Measurements from ENCODE around the gene TBX3.

DNA sequence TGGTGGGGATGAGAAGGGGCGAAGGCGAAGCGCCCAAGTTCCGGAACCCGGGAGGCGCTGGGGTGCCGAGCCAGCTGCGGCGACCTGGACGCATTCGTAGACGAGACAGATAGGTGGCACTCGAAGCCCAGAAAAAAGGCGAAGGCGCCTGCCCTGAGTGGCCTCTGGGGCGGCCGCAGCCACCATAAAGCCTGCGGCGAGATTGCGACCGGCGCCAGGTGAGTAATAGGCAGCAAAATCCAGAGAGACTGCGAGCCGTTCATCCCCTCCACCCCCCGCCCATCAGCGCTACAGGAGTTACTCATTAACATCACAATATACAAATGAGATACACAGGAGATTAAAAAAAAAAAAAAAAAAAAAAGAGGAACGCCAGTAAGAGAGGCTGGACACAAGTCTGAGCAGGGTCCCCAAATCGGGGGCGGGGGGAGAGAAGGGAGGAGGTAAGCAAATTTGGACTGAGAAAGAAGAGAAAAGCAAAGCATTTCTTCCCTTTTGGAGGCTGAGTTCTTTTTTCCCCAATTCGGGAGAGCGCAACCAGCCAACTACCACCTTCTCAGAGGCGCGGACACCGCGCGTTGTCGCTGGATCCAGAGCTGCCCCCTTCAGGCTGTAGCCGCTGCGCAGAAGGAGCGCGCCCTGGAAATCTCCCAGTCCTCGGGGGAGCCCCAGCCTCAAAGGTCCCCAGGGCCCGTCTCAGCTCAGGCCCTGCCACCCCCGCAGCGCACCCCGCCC, 15.7 kb downstream of the TBX3 start:
- TF ChIP-seq, protein P1, sequence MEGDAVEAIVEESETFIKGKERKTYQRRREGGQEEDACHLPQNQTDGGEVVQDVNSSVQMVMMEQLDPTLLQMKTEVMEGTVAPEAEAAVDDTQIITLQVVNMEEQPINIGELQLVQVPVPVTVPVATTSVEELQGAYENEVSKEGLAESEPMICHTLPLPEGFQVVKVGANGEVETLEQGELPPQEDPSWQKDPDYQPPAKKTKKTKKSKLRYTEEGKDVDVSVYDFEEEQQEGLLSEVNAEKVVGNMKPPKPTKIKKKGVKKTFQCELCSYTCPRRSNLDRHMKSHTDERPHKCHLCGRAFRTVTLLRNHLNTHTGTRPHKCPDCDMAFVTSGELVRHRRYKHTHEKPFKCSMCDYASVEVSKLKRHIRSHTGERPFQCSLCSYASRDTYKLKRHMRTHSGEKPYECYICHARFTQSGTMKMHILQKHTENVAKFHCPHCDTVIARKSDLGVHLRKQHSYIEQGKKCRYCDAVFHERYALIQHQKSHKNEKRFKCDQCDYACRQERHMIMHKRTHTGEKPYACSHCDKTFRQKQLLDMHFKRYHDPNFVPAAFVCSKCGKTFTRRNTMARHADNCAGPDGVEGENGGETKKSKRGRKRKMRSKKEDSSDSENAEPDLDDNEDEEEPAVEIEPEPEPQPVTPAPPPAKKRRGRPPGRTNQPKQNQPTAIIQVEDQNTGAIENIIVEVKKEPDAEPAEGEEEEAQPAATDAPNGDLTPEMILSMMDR (IDR thresholded peaks at IDR 0.05; ENCODE audit: insufficient read depth, low read depth, low read length) = peak; percentile 18
- TF ChIP-seq EZH2 (IDR thresholded peaks at IDR 0.05; ENCODE audit: insufficient read depth, low read length) = no peak
